ENCODE results near the gene SELENOF. TPM values are rescaled to one million over a fixed set of nuclear protein-coding genes. Genes with fewer than 3 reads are reported as not detected.
A peak's percentile ranks its signal among the peaks of the same experiment; 100 is the strongest.

The SELENOF gene
- total RNA-seq, 1 donor from 2014 or later: 129 TPM

GRCh38 chr1:86933562-86934377 is 19.8 kb upstream of the SELENOF start:
- Mint-ChIP-seq H3K4me1 (peaks cover 28% of the 10 kb centered on the region), H3K27me3 (ENCODE audit: low read depth) (no peaks in the 10 kb centered on the region), H3K36me3 (ENCODE audit: low read depth) (no peaks in the 10 kb centered on the region), H3K9me3 (no peaks in the 10 kb centered on the region), H3K4me3 (no peak overlapping the region), H3K27ac (ENCODE audit: unreplicated experiment) (peak overlapping the region; percentile 89)
- DNase-seq (ENCODE audit: low read depth, low spot score): no peak
- TF ChIP-seq CTCF (conservative IDR thresholded peaks at IDR 0.05): no peak

GRCh38 chr1:86933051-86933450 is 19.1 kb upstream of the SELENOF start:
- Mint-ChIP-seq H3K4me1 (peaks cover 23% of the 10 kb centered on the region), H3K9me3 (no peaks in the 10 kb centered on the region), H3K27me3 (ENCODE audit: low read depth) (no peaks in the 10 kb centered on the region), H3K4me3 (no peak overlapping the region), H3K27ac (ENCODE audit: unreplicated experiment) (no peak overlapping the region), H3K36me3 (ENCODE audit: low read depth) (no peaks in the 10 kb centered on the region)
- TF ChIP-seq CTCF (conservative IDR thresholded peaks at IDR 0.05): no peak
- DNase-seq (ENCODE audit: low read depth, low spot score): no peak

GRCh38 chr1:86928819-86929218 is 14.9 kb upstream of the SELENOF start:
- no peak for TF ChIP-seq CTCF (conservative IDR thresholded peaks at IDR 0.05)
- Mint-ChIP-seq H3K9me3 (peaks cover 11% of the 10 kb centered on the region), H3K4me1 (peaks cover 12% of the 10 kb centered on the region), H3K36me3 (ENCODE audit: low read depth) (peaks cover 20% of the 10 kb centered on the region), H3K27me3 (ENCODE audit: low read depth) (no peaks in the 10 kb centered on the region), H3K27ac (ENCODE audit: unreplicated experiment) (no peak overlapping the region), H3K4me3 (no peak overlapping the region)
- DNase-seq (ENCODE audit: low read depth, low spot score): no peak

- peaks cover 19% of the 10 kb centered on the region for H3K9me3 Mint-ChIP-seq
- H3K27ac Mint-ChIP-seq (ENCODE audit: unreplicated experiment): no peak overlapping the region
- no peaks in the 10 kb centered on the region for H3K27me3 Mint-ChIP-seq (ENCODE audit: low read depth)
- peaks cover 34% of the 10 kb centered on the region for H3K36me3 Mint-ChIP-seq (ENCODE audit: low read depth)
- H3K4me1 Mint-ChIP-seq: peaks cover 4% of the 10 kb centered on the region
- no peak for TF ChIP-seq CTCF (conservative IDR thresholded peaks at IDR 0.05)
- no peak overlapping the region for H3K4me3 Mint-ChIP-seq
- DNase-seq (ENCODE audit: low read depth, low spot score): no peak
Measured at GRCh38 chr1:86926883-86927282, 13.0 kb upstream of the SELENOF start.

- H3K36me3 Mint-ChIP-seq (ENCODE audit: low read depth): peaks cover 44% of the 10 kb centered on the region
- TF ChIP-seq CTCF (conservative IDR thresholded peaks at IDR 0.05): no peak
- H3K4me1 Mint-ChIP-seq: peaks cover 3% of the 10 kb centered on the region
- DNase-seq (ENCODE audit: low read depth, low spot score): no peak
- no peak overlapping the region for H3K27ac Mint-ChIP-seq (ENCODE audit: unreplicated experiment)
- no peak overlapping the region for H3K4me3 Mint-ChIP-seq
- H3K9me3 Mint-ChIP-seq: peaks cover 22% of the 10 kb centered on the region
- no peaks in the 10 kb centered on the region for H3K27me3 Mint-ChIP-seq (ENCODE audit: low read depth)
Measured at GRCh38 chr1:86925742-86926141, 11.8 kb upstream of the SELENOF start.
